Smooth muscle cell (in vitro differentiated cells): ENCODE measurements around the gene RUVBL2. TPM values are rescaled to one million over a fixed set of nuclear protein-coding genes. Genes with fewer than 3 reads are reported as not detected.

Source experiments
- DNase-seq: peaks from one replicate; lab custom pipeline; 2025; ENCODE audit not compliant: unreplicated experiment; lab: John Stamatoyannopoulos, UW
- H2AFZ ChIP-seq: fragments of 200-600 bp; sonication (generic); 2 replicates; pipeline ENCODE4 v1.6.0; 2016; ENCODE audit warnings: antibody characterized with exemption, low read depth, mild to moderate bottlenecking
- H3F3A ChIP-seq: fragments of 200-600 bp; sonication (generic); 2 replicates; pipeline ENCODE4 v1.6.0; 2017; ENCODE audit warnings: antibody characterized with exemption, low read depth
- H3K27ac ChIP-seq: fragments of 200-600 bp; sonication (generic); 2 replicates; pipeline ENCODE4 v1.5.1; 2016; ENCODE audit warnings: low read depth, mild to moderate bottlenecking
- H3K27me3 ChIP-seq: fragments of 200-600 bp; sonication (generic); 2 replicates; pipeline ENCODE4 v1.6.1; 2016; ENCODE audit warnings: low read depth, mild to moderate bottlenecking
- H3K36me3 ChIP-seq: fragments of 200-600 bp; sonication (generic); 2 replicates; pipeline ENCODE4 v1.5.1; 2016; ENCODE audit warnings: low read depth
- H3K4me1 ChIP-seq: fragments of 200-600 bp; sonication (generic); 2 replicates; pipeline ENCODE4 v1.5.1; 2016; ENCODE audit warnings: low read depth
- H3K4me2 ChIP-seq: fragments of 200-600 bp; sonication (generic); 2 replicates; pipeline ENCODE4 v1.6.0; 2016; ENCODE audit warnings: mild to moderate bottlenecking
- H3K4me3 ChIP-seq: fragments of 200-600 bp; sonication (generic); 2 replicates; pipeline ENCODE4 v1.5.1; 2016; ENCODE audit warnings: mild to moderate bottlenecking
- H3K79me2 ChIP-seq: fragments of 200-600 bp; sonication (generic); 2 replicates; pipeline ENCODE4 v1.6.0; 2016; ENCODE audit warnings: low read depth, mild to moderate bottlenecking
- H3K9ac ChIP-seq: fragments of 200-600 bp; sonication (generic); 2 replicates; pipeline ENCODE4 v1.6.0; 2016; ENCODE audit warnings: low read depth
- H3K9me3 ChIP-seq: fragments of 200-600 bp; sonication (generic); replicated peaks from 2 replicates; pipeline ENCODE4 v1.5.1; 2016; ENCODE audit warnings: low read depth
- H4K20me1 ChIP-seq: fragments of 200-600 bp; sonication (generic); 2 replicates; pipeline ENCODE4 v1.6.0; 2016; ENCODE audit warnings: low read depth
- CTCF ChIP-seq: fragments of 200-600 bp; sonication (generic); IDR thresholded peaks from 2 replicates; pipeline ENCODE4 v1.5.1; 2017; ENCODE audit warnings: borderline replicate concordance, mild to moderate bottlenecking, antibody characterized with exemption; ENCODE audit not compliant: insufficient read depth, poor library complexity, severe bottlenecking
- WGBS: methylation state at CpG from one replicate; pipeline ENCODE4 v1.1.7; 2016; ENCODE audit warnings: low lambda C conversion rate; 5-methylcytosine and 5-hydroxymethylcytosine counted together
- polyA plus RNA-seq: library from polyadenylated mRNA; unstranded; fragments of >200 nt; fragmentation: Nextera tagmentation; extraction: Ambion mirVana; gene quantifications from 2 replicates; pipeline ENCODE4 v1.2.1, GENCODE V29; 2016
- total RNA-seq: library from RNA; depleted of rRNA; stranded (reverse); fragments of >200 nt; gene quantifications from 2 replicates; pipeline ENCODE4 v1.2.3, GENCODE V29; 2014

RUVBL2 gene
- total and polyA plus RNA-seq, 2 experiments from 2014 or later = 89.4 to 123 TPM

- Histone ChIP-seq H3K79me2 (no peaks in the 10 kb centered on the region), H3F3A (no peaks in the 10 kb centered on the region), H3K27ac (no peak overlapping the region), H3K4me1 (no peaks in the 10 kb centered on the region), H3K9ac (no peak overlapping the region), H3K4me3 (no peak overlapping the region), H3K36me3 (no peaks in the 10 kb centered on the region), H3K4me2 (no peak overlapping the region), H4K20me1 (no peaks in the 10 kb centered on the region), H3K27me3 (peaks cover 6% of the 10 kb centered on the region), H3K9me3 (no peaks in the 10 kb centered on the region), H2AFZ (no peak overlapping the region)
- TF ChIP-seq CTCF = peak; percentile 5
- 63% methylated on average over 39 of the region's 41 CpGs for WGBS
- DNase-seq = no peak
Observed at GRCh38 chr19:49019242-49019932, 25.7 kb downstream of the RUVBL2 start.

- H3F3A ChIP-seq = no peaks in the 10 kb centered on the region
- no peaks in the 10 kb centered on the region for H3K79me2 ChIP-seq
- H3K4me3 ChIP-seq = no peak overlapping the region
- H3K9me3 ChIP-seq = no peaks in the 10 kb centered on the region
- H2AFZ ChIP-seq = no peak overlapping the region
- no peak overlapping the region for H3K4me2 ChIP-seq
- no peak overlapping the region for H3K27ac ChIP-seq
- no peak for TF ChIP-seq CTCF
- H3K9ac ChIP-seq = no peak overlapping the region
- DNase-seq = no peak
- H3K36me3 ChIP-seq = no peaks in the 10 kb centered on the region
- no peaks in the 10 kb centered on the region for H4K20me1 ChIP-seq
- H3K27me3 ChIP-seq = peaks cover 6% of the 10 kb centered on the region
- 91% methylated on average over 11 of the region's 11 CpGs for whole genome bisulfite sequencing
- no peaks in the 10 kb centered on the region for H3K4me1 ChIP-seq
Observed at GRCh38 chr19:49020342-49020741, 26.7 kb downstream of the RUVBL2 start.

- H3K4me3 ChIP-seq = no peak overlapping the region
- H3K36me3 ChIP-seq = no peaks in the 10 kb centered on the region
- WGBS = 55% methylated on average over 16 of the region's 16 CpGs
- H2AFZ ChIP-seq = no peak overlapping the region
- no peaks in the 10 kb centered on the region for H3K9me3 ChIP-seq
- H3K4me2 ChIP-seq = no peak overlapping the region
- no peaks in the 10 kb centered on the region for H4K20me1 ChIP-seq
- no peaks in the 10 kb centered on the region for H3K4me1 ChIP-seq
- peaks cover 6% of the 10 kb centered on the region for H3K27me3 ChIP-seq
- no peak overlapping the region for H3K27ac ChIP-seq
- no peak for DNase-seq
- H3K9ac ChIP-seq = no peak overlapping the region
- no peak for TF ChIP-seq CTCF
- H3F3A ChIP-seq = no peaks in the 10 kb centered on the region
- no peaks in the 10 kb centered on the region for H3K79me2 ChIP-seq
Observed at GRCh38 chr19:49020931-49021895, 27.5 kb downstream of the RUVBL2 start.
